RWPE2 (cell line): Measurements from ENCODE around the gene GNRH2.

ENCODE experiments used
- ATAC-seq: fragments of 200-7000 bp; cut with Tn5 transposase; 3 replicates; pipeline ENCODE4 v1.9.1; 2021; ENCODE audit warnings: low read depth
- DNase-seq: peaks from one replicate; pipeline ENCODE4 v3.0.0-alpha.2; 2020; ENCODE audit warnings: low spot score
- H3K27ac ChIP-seq: fragments of 450-650 bp; 2 replicates; pipeline ENCODE4 v1.5.1; 2017; ENCODE audit warnings: mild to moderate bottlenecking; ENCODE audit not compliant: poor library complexity, severe bottlenecking
- H3K27me3 ChIP-seq: fragments of 250-450 bp; sonication (Bioruptor Pico); 2 replicates; pipeline ENCODE4 v1.5.1; 2021; ENCODE audit warnings: mild to moderate bottlenecking, moderate library complexity; ENCODE audit not compliant: insufficient read depth, poor library complexity, severe bottlenecking
- H3K36me3 ChIP-seq: fragments of 250-450 bp; sonication (Bioruptor Pico); 2 replicates; pipeline ENCODE4 v1.5.1; 2020; ENCODE audit warnings: low read depth, mild to moderate bottlenecking, moderate library complexity
- H3K4me1 ChIP-seq: fragments of 250-450 bp; sonication (Bioruptor Pico); 2 replicates; pipeline ENCODE4 v1.5.1; 2021; ENCODE audit warnings: mild to moderate bottlenecking, moderate library complexity; ENCODE audit not compliant: insufficient read depth, poor library complexity, severe bottlenecking
- H3K4me3 ChIP-seq: fragments of 250-450 bp; sonication (Bioruptor Pico); 2 replicates; pipeline ENCODE4 v1.5.1; 2021; ENCODE audit warnings: mild to moderate bottlenecking, moderate library complexity; ENCODE audit not compliant: severe bottlenecking
- H3K9me3 ChIP-seq: fragments of 250-450 bp; sonication (Bioruptor Pico); 2 replicates; pipeline ENCODE4 v1.5.1; 2021; ENCODE audit warnings: mild to moderate bottlenecking, moderate library complexity; ENCODE audit not compliant: severe bottlenecking
- CTCF ChIP-seq: fragments of 450-650 bp; IDR thresholded peaks from one replicate; pipeline ENCODE4 v1.5.1; 2017; ENCODE audit warnings: mild to moderate bottlenecking, moderate library complexity; ENCODE audit not compliant: poor library complexity, severe bottlenecking

The GNRH2 gene

GRCh38 chr20:3043322-3043721 lies at the start of gene GNRH2:
GNRH2 (plus strand) TSS chr20:3043622; CDS start chr20:3044415, 793 bp downstream.
- Histone ChIP-seq H3K4me3 (no peak within 1 kb of the TSS), H3K36me3 (peaks cover 14% of the 10 kb centered on the region), H3K4me1 (no peaks in the 10 kb centered on the region), H3K9me3 (no peaks in the 10 kb centered on the region), H3K27ac (peak within 1 kb of the TSS; percentile 57), H3K27me3 (no peaks in the 10 kb centered on the region)
- ATAC-seq (no peak), DNase-seq (no peak)
- TF ChIP-seq CTCF, result no peak

GRCh38 chr20:2995796-2996195 lies 47.6 kb upstream of the GNRH2 start:
- no peak for ATAC-seq
- H3K27me3 ChIP-seq, result no peaks in the 10 kb centered on the region
- no peaks in the 10 kb centered on the region for H3K9me3 ChIP-seq
- H3K4me3 ChIP-seq, result no peak overlapping the region
- DNase-seq, result no peak
- peaks cover 21% of the 10 kb centered on the region; the same call in 1 of the 2 replicates for H3K36me3 ChIP-seq
- no peak for TF ChIP-seq CTCF
- H3K4me1 ChIP-seq, result no peaks in the 10 kb centered on the region
- H3K27ac ChIP-seq, result no peak overlapping the region

- no peak overlapping the region for H3K4me3 ChIP-seq
- DNase-seq (no peak), ATAC-seq (no peak)
- H3K27me3 ChIP-seq, result no peaks in the 10 kb centered on the region
- peaks cover 9% of the 10 kb centered on the region for H3K36me3 ChIP-seq
- no peaks in the 10 kb centered on the region for H3K4me1 ChIP-seq
- H3K27ac ChIP-seq, result no peak overlapping the region
- TF ChIP-seq CTCF, result no peak
- H3K9me3 ChIP-seq, result no peaks in the 10 kb centered on the region
These were observed 44.7 kb upstream of the GNRH2 start for GRCh38 chr20:2998728-2999127.

- Histone ChIP-seq H3K36me3 (peaks cover 22% of the 10 kb centered on the region), H3K27me3 (no peaks in the 10 kb centered on the region), H3K27ac (no peak overlapping the region), H3K4me1 (no peaks in the 10 kb centered on the region), H3K4me3 (no peak overlapping the region), H3K9me3 (no peaks in the 10 kb centered on the region)
- no peak for DNase-seq
- TF ChIP-seq CTCF, result peak; percentile 85
- peak; percentile 83 for ATAC-seq
These were observed 42.4 kb upstream of the GNRH2 start for GRCh38 chr20:3000852-3001523.

- Histone ChIP-seq H3K4me1 (no peaks in the 10 kb centered on the region), H3K36me3 (peaks cover 43% of the 10 kb centered on the region), H3K4me3 (no peak overlapping the region), H3K27ac (no peak overlapping the region), H3K9me3 (no peaks in the 10 kb centered on the region), H3K27me3 (no peaks in the 10 kb centered on the region)
- DNase-seq, result no peak
- no peak for TF ChIP-seq CTCF
- no peak for ATAC-seq
These were observed 40.0 kb upstream of the GNRH2 start for GRCh38 chr20:3003416-3003815.
